Measurements from ENCODE around the gene GSAP.

The GSAP gene

DNA sequence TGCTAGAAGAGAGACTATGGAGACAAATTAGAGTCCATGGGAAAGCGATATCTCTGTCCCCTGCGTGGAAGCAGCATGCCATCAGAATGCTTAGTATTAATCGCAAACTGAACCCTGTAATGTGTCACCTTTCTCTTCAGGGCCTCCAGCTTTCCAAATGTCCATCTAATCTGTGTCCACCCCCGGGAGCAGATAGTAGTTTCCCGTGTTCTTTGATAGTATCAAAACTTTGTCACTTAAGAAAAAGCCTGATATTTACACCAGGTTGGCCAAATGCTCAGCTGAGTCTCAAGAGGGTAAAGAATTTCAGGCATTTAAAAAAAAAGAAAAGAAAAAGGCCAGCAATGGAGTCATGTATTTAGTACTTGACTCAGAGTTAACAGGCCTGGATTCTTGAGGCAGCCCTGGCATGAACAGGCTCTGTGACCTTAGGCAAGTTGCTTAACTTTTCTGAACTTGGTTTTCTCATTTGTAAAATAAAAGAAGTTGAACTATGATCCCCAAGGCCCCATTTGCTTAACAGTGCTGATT lies 10.4 kb upstream of the GSAP start:
- H3K9ac ChIP-seq (ENCODE audit: low read depth, low read length) = peak overlapping the region; percentile 35; the same call in 1 of the 2 replicates
- peaks cover 30% of the 10 kb centered on the region for H3K4me1 ChIP-seq (ENCODE audit: insufficient read depth, low read length)
- no peaks in the 10 kb centered on the region for H3K36me3 ChIP-seq (ENCODE audit: insufficient read depth, low read length)
- no peaks in the 10 kb centered on the region for H3K9me3 ChIP-seq (ENCODE audit: control insufficient read depth, insufficient read depth, low read length)

DNA sequence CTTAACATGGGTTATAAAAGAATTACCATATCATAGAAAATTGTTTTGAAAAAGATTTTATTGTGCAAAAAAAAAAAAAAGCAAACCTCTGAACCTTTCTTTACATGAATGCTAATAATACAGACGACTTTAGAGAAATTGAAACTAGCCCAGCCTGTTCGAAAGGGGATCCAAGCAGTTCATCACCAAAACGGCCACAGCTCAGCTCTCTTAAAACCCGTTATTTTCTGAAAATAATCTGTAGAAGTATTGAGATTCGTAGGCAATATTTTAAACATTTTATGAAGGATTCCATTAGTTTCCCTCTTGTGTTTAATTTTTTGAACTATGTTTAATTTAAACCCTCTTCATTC lies 9.9 kb upstream of the GSAP start:
- H3K36me3 ChIP-seq (ENCODE audit: insufficient read depth, low read length) = no peaks in the 10 kb centered on the region
- H3K9ac ChIP-seq (ENCODE audit: low read depth, low read length) = peak overlapping the region; percentile 35
- H3K9me3 ChIP-seq (ENCODE audit: control insufficient read depth, insufficient read depth, low read length) = no peaks in the 10 kb centered on the region
- H3K4me1 ChIP-seq (ENCODE audit: insufficient read depth, low read length) = peaks cover 30% of the 10 kb centered on the region

DNA sequence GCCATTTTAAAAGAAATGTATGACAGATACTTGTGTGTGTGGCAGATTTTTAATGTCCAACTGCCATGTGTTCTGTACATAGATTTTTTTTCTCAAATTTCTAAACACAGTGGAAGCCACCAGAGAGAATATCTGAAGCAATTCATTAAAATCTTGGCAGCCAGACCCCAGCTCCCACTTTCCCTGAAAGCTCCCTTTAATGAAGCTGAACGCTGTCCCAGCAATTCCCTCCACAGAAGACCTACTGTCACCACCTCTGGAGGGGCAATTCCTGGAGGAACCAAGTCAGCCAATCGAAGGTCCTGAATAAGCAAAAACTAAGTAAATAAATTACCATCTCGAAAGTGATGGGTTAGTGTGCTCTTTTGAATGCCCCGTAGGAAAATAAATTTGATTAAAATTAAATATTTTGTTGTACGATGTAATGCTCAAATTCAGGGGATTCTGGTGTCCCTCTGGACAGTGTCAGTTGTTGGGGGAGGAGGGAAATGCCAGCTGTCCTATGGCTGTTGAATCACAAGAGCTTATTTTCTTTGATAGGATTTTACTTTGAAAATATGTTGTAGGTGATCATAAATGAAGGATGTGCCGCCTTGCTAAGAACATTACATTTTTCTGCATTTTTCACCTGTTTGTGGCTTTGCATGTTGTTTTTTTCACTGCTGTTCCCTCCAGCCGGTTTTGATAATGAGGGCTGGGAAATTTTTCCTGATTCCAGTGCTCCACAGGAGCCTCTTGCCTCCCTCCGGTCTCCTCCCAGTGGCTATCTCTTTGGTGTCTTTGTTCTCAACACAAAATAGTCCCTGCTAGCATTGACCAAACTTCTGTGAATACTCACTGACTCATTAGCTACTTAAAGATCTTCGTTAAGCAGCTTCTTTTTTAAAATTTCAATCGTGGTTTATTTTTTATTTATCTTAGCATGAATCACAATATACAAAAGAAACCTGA lies 9.2 kb upstream of the GSAP start:
- Histone ChIP-seq H3K9ac (ENCODE audit: low read depth, low read length) (peak overlapping the region; percentile 35), H3K9me3 (ENCODE audit: control insufficient read depth, insufficient read depth, low read length) (no peaks in the 10 kb centered on the region), H3K36me3 (ENCODE audit: insufficient read depth, low read length) (no peaks in the 10 kb centered on the region), H3K4me1 (ENCODE audit: insufficient read depth, low read length) (peaks cover 30% of the 10 kb centered on the region)

DNA sequence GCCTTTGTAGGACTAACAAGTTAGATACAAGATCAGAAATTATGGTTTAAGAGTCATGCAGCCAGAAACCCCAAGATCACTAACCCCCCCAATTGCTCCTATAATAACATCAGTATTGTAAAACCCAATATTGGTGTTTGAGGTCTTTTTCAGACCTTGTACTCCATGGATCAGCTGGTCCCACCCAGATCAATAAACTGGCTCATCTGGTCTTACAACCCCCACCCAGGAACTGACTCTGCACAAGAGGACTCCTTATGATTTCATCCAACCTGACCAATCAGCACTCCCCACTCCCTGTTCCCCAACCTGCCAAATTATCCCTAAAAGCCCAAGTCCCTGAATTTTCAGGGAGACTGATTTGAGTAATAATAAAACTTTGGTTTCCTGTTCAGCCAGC lies 6.4 kb upstream of the GSAP start:
- Histone ChIP-seq H3K36me3 (ENCODE audit: insufficient read depth, low read length) (no peaks in the 10 kb centered on the region), H3K9me3 (ENCODE audit: control insufficient read depth, insufficient read depth, low read length) (no peaks in the 10 kb centered on the region), H3K9ac (ENCODE audit: low read depth, low read length) (no peak overlapping the region), H3K4me1 (ENCODE audit: insufficient read depth, low read length) (peaks cover 15% of the 10 kb centered on the region)

DNA sequence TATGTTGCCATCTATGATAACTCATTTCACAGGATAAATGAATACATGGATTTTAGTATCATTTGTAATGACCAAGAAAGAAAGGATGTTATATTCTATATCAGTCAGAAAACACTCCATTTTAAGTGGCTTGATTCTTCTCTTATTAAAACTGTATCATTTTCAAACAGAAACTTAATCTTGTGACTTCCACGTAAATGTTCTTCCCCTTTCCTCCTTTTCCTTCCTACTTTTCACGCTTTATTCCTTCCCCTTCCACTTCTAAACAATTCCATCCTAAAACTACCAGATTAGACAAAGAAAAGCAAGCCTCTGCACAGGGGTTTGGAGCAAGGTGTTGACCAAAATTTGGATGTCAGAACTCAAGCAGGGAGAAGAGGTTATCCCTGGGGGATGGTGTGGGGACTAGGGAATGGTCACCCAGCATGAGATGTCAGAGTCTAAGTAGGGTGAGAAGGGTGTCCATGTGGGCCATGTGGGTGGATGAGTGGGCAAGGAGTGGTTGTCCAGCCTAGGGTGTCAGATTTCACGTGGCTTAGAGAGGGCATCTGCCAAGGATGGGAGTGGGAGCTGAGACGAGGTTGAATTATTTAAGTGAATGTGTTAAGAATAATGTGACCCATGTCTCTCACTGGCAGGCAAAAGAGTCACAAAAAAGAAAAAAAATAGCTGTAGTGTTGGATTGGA lies 5.0 kb upstream of the GSAP start:
- Histone ChIP-seq H3K9ac (ENCODE audit: low read depth, low read length) (no peak overlapping the region), H3K36me3 (ENCODE audit: insufficient read depth, low read length) (no peaks in the 10 kb centered on the region), H3K4me1 (ENCODE audit: insufficient read depth, low read length) (peaks cover 8% of the 10 kb centered on the region), H3K9me3 (ENCODE audit: control insufficient read depth, insufficient read depth, low read length) (no peaks in the 10 kb centered on the region)

- H3K36me3 ChIP-seq (ENCODE audit: insufficient read depth, low read length) = no peaks in the 10 kb centered on the region
- H3K9ac ChIP-seq (ENCODE audit: low read depth, low read length) = no peak overlapping the region
- peaks cover 6% of the 10 kb centered on the region for H3K4me1 ChIP-seq (ENCODE audit: insufficient read depth, low read length)
- H3K9me3 ChIP-seq (ENCODE audit: control insufficient read depth, insufficient read depth, low read length) = no peaks in the 10 kb centered on the region
These were observed 4.3 kb upstream of the GSAP start for GRCh38 chr7:77420438-77420837.

DNA sequence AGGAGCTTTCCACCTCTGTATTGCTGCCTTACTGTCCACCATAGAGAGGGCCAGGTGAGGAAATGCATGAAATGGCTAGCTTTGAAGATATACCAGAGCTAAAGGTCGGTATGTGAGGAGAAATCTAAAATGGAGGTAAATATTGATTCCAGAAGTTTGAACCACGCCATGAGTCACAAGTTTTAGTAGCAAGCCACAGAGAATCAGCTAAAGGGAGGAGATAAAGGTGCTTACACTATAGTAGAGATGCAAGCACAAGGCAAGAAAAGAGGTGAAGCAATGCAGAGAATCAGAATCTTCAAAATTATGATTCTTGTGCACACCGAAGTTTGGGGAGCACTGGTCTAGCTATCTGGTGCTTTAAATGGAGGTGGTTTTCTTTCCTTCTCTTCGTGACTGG lies 3.0 kb upstream of the GSAP start:
- Histone ChIP-seq H3K9me3 (ENCODE audit: control insufficient read depth, insufficient read depth, low read length) (no peaks in the 10 kb centered on the region), H3K36me3 (ENCODE audit: insufficient read depth, low read length) (no peaks in the 10 kb centered on the region), H3K4me1 (ENCODE audit: insufficient read depth, low read length) (peaks cover 5% of the 10 kb centered on the region), H3K9ac (ENCODE audit: low read depth, low read length) (no peak overlapping the region)

DNA sequence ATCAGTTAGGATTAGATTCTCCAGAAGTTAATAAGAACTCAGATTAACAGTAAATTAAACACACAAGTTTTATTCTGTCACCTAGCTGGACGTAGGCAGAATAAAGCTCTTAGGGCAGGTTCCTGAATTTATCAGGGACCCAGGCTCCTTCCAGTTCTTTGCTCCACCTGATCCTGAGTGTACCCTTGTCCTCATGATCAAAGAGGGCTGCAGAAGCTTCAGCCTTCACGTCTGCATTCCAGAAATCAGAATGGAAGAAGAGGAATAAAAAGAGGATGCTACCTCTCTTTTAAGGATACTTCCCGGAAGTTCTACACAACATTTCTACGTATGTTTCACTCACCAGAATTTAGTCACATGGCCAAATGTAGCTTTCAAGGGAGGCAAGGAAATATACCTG lies 1.7 kb upstream of the GSAP start:
- Histone ChIP-seq H3K36me3 (ENCODE audit: insufficient read depth, low read length) (no peaks in the 10 kb centered on the region), H3K9ac (ENCODE audit: low read depth, low read length) (no peak overlapping the region), H3K4me1 (ENCODE audit: insufficient read depth, low read length) (peaks cover 18% of the 10 kb centered on the region), H3K9me3 (ENCODE audit: control insufficient read depth, insufficient read depth, low read length) (no peaks in the 10 kb centered on the region)

DNA sequence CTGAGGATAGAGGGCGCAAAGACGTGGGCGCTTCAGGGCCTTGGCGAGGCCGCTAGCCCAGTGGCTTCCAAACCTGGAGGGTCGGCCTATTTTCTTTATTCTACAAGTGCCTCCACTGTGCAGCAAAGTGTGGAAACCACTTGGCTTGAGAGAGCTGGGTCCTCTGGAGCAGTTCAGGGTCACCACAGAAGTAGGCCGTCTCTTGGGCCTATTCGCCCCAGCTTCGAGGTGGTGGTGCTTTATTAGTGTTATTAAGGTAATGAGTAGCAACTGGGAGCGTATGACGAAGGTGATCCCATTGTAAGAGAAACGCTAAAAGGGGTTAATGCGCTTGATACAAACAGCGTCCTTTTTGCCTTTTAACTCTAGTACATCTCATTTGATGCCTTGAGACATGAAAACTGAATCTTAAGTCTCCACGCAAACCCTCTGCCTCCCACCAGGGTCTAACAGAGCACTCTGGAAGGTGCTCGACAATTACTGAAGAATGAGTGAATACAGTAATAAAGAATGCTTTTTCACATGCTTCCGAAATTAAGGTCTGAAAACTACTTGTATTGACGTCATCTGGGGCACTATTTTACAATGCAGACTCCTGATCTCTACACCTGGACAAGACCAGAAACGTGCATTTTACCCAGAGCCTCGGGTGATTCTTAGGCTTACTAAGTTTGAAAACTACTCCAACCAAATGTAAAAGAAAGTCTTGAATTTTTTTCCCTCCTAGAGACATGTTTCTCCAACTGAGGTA lies 647 bp upstream of the GSAP start:
- no peaks in the 10 kb centered on the region for H3K9me3 ChIP-seq (ENCODE audit: control insufficient read depth, insufficient read depth, low read length)
- H3K9ac ChIP-seq (ENCODE audit: low read depth, low read length) = peak overlapping the region; percentile 72; the same call in 1 of the 2 replicates
- no peaks in the 10 kb centered on the region for H3K36me3 ChIP-seq (ENCODE audit: insufficient read depth, low read length)
- peaks cover 23% of the 10 kb centered on the region for H3K4me1 ChIP-seq (ENCODE audit: insufficient read depth, low read length)

DNA sequence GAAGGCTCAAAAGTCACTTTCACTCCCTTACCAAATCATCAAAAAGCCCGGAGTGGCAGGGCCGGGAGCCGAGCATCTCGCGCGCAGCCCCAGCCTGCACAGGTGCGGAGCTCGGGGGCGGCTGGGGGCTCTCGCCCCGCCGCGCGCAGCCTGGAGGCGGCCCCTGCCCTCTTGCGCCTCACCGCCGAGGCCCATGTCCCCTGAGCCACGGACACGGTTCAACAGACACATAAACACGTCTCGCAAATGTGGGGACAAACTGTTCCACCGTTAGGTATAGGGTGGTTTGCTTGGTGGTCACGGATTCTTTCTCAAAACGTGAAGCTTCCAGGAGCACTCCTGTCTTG lies 700 bp downstream of the GSAP start:
- H3K9me3 ChIP-seq (ENCODE audit: control insufficient read depth, insufficient read depth, low read length) = no peaks in the 10 kb centered on the region
- peak overlapping the region; percentile 72 for H3K9ac ChIP-seq (ENCODE audit: low read depth, low read length)
- peaks cover 23% of the 10 kb centered on the region for H3K4me1 ChIP-seq (ENCODE audit: insufficient read depth, low read length)
- no peaks in the 10 kb centered on the region for H3K36me3 ChIP-seq (ENCODE audit: insufficient read depth, low read length)

- H3K36me3 ChIP-seq (ENCODE audit: insufficient read depth, low read length) = no peaks in the 10 kb centered on the region
- H3K9me3 ChIP-seq (ENCODE audit: control insufficient read depth, insufficient read depth, low read length) = no peaks in the 10 kb centered on the region
- H3K9ac ChIP-seq (ENCODE audit: low read depth, low read length) = no peak overlapping the region
- peaks cover 29% of the 10 kb centered on the region for H3K4me1 ChIP-seq (ENCODE audit: insufficient read depth, low read length)
These were observed 2.2 kb downstream of the GSAP start for GRCh38 chr7:77413861-77414424.

- no peak overlapping the region for H3K9ac ChIP-seq (ENCODE audit: low read depth, low read length)
- H3K9me3 ChIP-seq (ENCODE audit: control insufficient read depth, insufficient read depth, low read length) = no peaks in the 10 kb centered on the region
- no peaks in the 10 kb centered on the region for H3K36me3 ChIP-seq (ENCODE audit: insufficient read depth, low read length)
- H3K4me1 ChIP-seq (ENCODE audit: insufficient read depth, low read length) = peaks cover 29% of the 10 kb centered on the region
These were observed 3.0 kb downstream of the GSAP start for GRCh38 chr7:77413128-77413527.

GRCh38 chr7:77409739-77410547 lies 6.2 kb downstream of the GSAP start:
- peaks cover 29% of the 10 kb centered on the region for H3K4me1 ChIP-seq (ENCODE audit: insufficient read depth, low read length)
- H3K36me3 ChIP-seq (ENCODE audit: insufficient read depth, low read length) = no peaks in the 10 kb centered on the region
- no peak overlapping the region for H3K9ac ChIP-seq (ENCODE audit: low read depth, low read length)
- H3K9me3 ChIP-seq (ENCODE audit: control insufficient read depth, insufficient read depth, low read length) = no peaks in the 10 kb centered on the region
